Calu3 (cell line): Measurements from ENCODE around the gene ANKRD45. TPM values are rescaled to one million over a fixed set of nuclear protein-coding genes. Genes with fewer than 3 reads are reported as not detected.
"Not testable (repeated sequence)": the region's sequence is repeated elsewhere in the genome, so short reads cannot be mapped to it uniquely, and the experiment has no call there.

Source experiments
- BruUV-seq: library from RNA; stranded (reverse); fragments of 400-500 nt; replicated peaks from 2 replicates; lab custom pipeline; 2021; lab: Mats Ljungman, UMichigan
- CTCF ChIA-PET: fragments of 300-600 bp; sonication (Branson Sonifier 250); formaldehyde crosslinking; loops from one replicate; lab custom pipeline; 2022; ENCODE audit warnings: antibody characterized with exemption; lab: Charles Lee
- DNase-seq: peaks from one replicate; pipeline ENCODE4 v3.0.0; 2022
- H3K27ac Mint-ChIP-seq: one replicate; pipeline ENCODE4 v1.8.0; 2022; ENCODE audit warnings: mixed read lengths; ENCODE audit not compliant: unreplicated experiment
- H3K27me3 Mint-ChIP-seq: one replicate; pipeline ENCODE4 v1.8.0; 2022; ENCODE audit warnings: mixed read lengths; ENCODE audit not compliant: unreplicated experiment
- H3K36me3 Mint-ChIP-seq: one replicate; pipeline ENCODE4 v1.8.0; 2022; ENCODE audit warnings: mild to moderate bottlenecking, moderate library complexity, mixed read lengths; ENCODE audit not compliant: insufficient read depth, unreplicated experiment
- H3K4me1 Mint-ChIP-seq: one replicate; pipeline ENCODE4 v1.8.0; 2022; ENCODE audit warnings: mild to moderate bottlenecking, low read depth, mixed read lengths; ENCODE audit not compliant: unreplicated experiment
- H3K4me3 Mint-ChIP-seq: one replicate; pipeline ENCODE4 v1.8.0; 2022; ENCODE audit warnings: mild to moderate bottlenecking, low read depth, moderate library complexity, mixed read lengths; ENCODE audit not compliant: unreplicated experiment
- H3K9me3 Mint-ChIP-seq: one replicate; pipeline ENCODE4 v1.8.0; 2022; ENCODE audit warnings: low read depth, mixed read lengths; ENCODE audit not compliant: unreplicated experiment
- intact Hi-C: fragments of 100-400 bp; cut with micrococcal nuclease; formaldehyde crosslinking; loops from one replicate; pipeline ENCODE4 v1.10.0; 2022; ENCODE audit not compliant: unreplicated experiment
- total RNA-seq: library from RNA; stranded (reverse); gene quantifications from 2 replicates; pipeline ENCODE4 v1.2.3, GENCODE V29; 2022
- TF ChIP-seq, protein P1 (sequence below): fragments of 200-600 bp; IDR thresholded peaks from one replicate; pipeline ENCODE4 v1.8.0; 2022; ENCODE audit warnings: antibody characterized with exemption; ENCODE audit not compliant: unreplicated experiment

The ANKRD45 gene
- total RNA-seq, 1 experiment from 2014 or later, result not detected

- intact Hi-C loops, result no loop called here
- peaks cover 2% of the 10 kb centered on the region for H3K9me3 Mint-ChIP-seq
- no peaks in the 10 kb centered on the region for H3K4me1 Mint-ChIP-seq
- H3K4me3 Mint-ChIP-seq, result no peak overlapping the region
- H3K27me3 Mint-ChIP-seq, result no peaks in the 10 kb centered on the region
- TF ChIP-seq, protein P1, sequence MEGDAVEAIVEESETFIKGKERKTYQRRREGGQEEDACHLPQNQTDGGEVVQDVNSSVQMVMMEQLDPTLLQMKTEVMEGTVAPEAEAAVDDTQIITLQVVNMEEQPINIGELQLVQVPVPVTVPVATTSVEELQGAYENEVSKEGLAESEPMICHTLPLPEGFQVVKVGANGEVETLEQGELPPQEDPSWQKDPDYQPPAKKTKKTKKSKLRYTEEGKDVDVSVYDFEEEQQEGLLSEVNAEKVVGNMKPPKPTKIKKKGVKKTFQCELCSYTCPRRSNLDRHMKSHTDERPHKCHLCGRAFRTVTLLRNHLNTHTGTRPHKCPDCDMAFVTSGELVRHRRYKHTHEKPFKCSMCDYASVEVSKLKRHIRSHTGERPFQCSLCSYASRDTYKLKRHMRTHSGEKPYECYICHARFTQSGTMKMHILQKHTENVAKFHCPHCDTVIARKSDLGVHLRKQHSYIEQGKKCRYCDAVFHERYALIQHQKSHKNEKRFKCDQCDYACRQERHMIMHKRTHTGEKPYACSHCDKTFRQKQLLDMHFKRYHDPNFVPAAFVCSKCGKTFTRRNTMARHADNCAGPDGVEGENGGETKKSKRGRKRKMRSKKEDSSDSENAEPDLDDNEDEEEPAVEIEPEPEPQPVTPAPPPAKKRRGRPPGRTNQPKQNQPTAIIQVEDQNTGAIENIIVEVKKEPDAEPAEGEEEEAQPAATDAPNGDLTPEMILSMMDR, result no peak
- no peak overlapping the region for H3K27ac Mint-ChIP-seq
- CTCF ChIA-PET, result no interaction called here
- no peaks in the 10 kb centered on the region for H3K36me3 Mint-ChIP-seq
- DNase-seq, result no peak
- BruUV-seq, result no TSS peak
Measured at GRCh38 chr1:173639102-173639501, 30.5 kb downstream of the ANKRD45 start.

DNA sequence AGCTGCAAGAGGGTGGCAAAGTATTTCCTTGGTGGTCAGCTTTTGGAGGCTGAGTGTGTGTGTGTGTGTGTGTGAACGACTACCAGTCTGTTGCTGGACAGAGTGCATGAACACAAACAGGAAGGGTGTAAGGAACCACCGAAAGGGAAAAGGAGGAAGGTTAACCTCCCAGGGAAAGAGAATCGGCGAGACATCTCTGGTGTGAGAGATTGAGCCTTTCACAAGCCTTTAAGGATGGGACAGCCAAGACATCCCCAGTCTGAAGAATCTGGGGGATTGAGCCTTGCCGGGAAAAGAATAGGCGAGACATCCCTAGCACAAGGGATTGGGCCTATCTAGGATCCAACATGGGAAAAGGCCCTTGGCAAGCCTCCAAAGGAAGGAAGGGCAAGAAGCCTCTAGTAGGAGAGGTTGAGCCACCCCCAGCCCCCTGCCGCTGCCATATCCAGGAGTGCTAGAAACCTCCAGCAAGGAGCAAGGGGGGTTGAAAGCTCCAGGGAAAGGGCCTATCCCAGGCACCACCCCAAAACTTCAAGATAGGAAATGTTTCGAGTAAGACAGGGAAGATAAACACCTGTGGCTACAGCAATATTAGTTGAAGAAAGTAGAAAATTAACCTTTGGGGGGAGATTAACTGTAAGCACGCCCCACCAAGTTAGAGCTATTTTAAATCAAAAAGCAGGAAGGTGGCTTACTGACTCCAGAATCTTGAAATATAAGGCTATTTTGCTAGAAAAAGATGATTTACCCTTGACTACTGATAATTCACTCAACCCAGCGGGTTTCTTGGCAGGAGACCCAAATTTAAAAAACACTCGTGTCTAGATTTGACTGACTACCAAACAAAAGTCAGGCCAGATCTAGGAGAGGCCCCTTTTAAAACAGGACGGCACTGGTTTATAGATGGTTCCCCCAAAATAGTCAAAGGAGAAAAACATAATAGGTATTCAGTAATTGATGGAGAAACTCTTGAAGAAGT, 31.3 kb downstream of the ANKRD45 start:
- no peaks in the 10 kb centered on the region for H3K27me3 Mint-ChIP-seq

DNA sequence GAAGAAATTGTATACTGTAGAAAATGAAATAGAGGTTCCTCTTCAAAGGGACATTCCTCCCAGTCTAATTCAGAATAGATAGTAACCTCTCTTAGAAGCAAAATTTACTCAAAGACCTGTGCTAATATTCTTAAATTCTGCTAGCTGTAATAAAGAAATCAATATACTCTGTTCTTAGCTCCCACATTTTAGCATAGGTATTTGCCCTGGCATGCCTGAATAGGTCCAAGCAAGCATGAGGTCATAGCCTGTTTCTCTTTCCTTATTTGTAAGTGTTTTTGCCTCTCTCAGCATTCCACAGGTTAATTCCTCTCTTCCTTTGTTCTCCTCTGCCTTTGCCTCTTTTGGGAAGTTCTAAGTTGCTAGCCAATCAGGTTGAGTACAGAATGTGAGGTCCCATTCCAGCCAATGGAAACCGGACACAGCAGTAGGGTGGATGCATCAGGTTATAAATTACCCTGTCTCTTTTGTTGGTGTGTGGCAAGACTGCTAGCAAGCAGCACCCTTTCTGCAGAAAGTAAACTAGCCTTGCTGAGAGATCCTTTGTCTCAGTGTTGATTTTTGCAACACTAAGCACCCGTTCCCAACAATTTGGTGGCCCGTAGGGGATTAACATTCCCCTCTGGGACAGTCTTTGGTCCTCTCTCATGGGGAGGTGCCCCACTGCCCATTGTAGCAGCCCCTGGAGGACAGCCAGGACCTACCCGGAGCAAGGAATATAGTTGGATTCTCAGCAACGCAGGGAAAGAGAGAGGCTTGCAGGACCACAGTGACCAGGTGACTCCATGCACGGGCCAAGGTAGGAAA, 32.2 kb downstream of the ANKRD45 start:
- H3K4me1 Mint-ChIP-seq, H3K27me3 Mint-ChIP-seq, intact Hi-C loops, H3K36me3 Mint-ChIP-seq, H3K9me3 Mint-ChIP-seq, DNase-seq, BruUV-seq, H3K4me3 Mint-ChIP-seq, H3K27ac Mint-ChIP-seq, CTCF ChIA-PET: not testable (repeated sequence)

More for the DNA sequence above, 31.3 kb downstream of the ANKRD45 start:
- BruUV-seq, result no TSS peak
- H3K4me1 Mint-ChIP-seq, result no peaks in the 10 kb centered on the region
- TF ChIP-seq, protein P1, result no peak
- CTCF ChIA-PET, result no interaction called here
- no peak for DNase-seq
- H3K36me3 Mint-ChIP-seq, result no peaks in the 10 kb centered on the region
- no peak overlapping the region for H3K4me3 Mint-ChIP-seq
- no peak overlapping the region for H3K27ac Mint-ChIP-seq
- intact Hi-C loops, result no loop called here
- peaks cover 2% of the 10 kb centered on the region for H3K9me3 Mint-ChIP-seq

DNA sequence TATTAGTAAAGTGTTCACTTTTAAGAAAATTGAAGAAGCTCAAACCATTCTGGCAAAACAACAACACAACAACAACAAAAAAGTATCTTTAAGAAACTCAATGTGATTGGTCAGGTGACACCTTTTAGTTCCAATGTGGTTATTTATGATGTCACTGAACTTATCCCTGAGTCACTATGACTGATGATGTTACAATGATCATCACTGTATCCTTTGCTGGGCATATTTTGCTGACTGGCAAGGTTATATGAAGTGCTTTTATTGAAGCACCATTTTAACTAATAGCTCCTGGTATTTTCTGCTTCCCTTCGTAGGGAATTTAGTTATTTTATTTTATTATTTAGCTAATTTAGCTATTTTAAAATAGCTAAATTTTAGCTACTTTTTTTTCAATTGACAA, 34.5 kb downstream of the ANKRD45 start, which contains the start of gene TEX50:
Gene TEX50 (plus strand): TSS at position 223 of the 400 bp plus-strand sequence. CDS start 184 bp downstream, outside the sequence.
- H3K4me1 Mint-ChIP-seq, result no peaks in the 10 kb centered on the region
- no peak within 1 kb of the TSS for H3K27ac Mint-ChIP-seq
- H3K36me3 Mint-ChIP-seq, result no peaks in the 10 kb centered on the region
- H3K4me3 Mint-ChIP-seq, result no peak within 1 kb of the TSS
- intact Hi-C loops, result no loop called here
- DNase-seq, result no peak
- BruUV-seq, result no TSS peak
- H3K27me3 Mint-ChIP-seq, result no peaks in the 10 kb centered on the region
- TF ChIP-seq, protein P1, result no peak
- CTCF ChIA-PET, result interaction anchor here (0.6 to 1.2 kb wide), 2 partner anchors 11 to 14 kb away, joined by 3 read pairs; no protein-coding TSS in a partner anchor
- H3K9me3 Mint-ChIP-seq, result peaks cover 2% of the 10 kb centered on the region
